Right lobe of liver (tissue), 6 donors: ENCODE data around the gene HES3. TPM values are rescaled to one million over a fixed set of nuclear protein-coding genes. Genes with fewer than 3 reads are reported as not detected.

ENCODE experiments used
- ATAC-seq, 4 donors: fragments of 200-7000 bp; cut with Tn5 transposase; one replicate each; pipeline ENCODE4 v1.9.1; 2020; ENCODE audit warnings: mild to moderate bottlenecking in 4 of 4, moderate library complexity in 4 of 4
- DNase-seq, 3 donors: peaks; one replicate each; pipeline ENCODE4 v3.0.0-alpha.2; 2020
- H3K27ac ChIP-seq, 3 donors: fragments of 200-600 bp; one replicate each; pipeline ENCODE4 v1.8.0; 2022
- H3K27me3 ChIP-seq, 2 donors: fragments of 200-600 bp; one replicate each; pipeline ENCODE4 v1.8.0; 2022
- H3K36me3 ChIP-seq, 4 donors: fragments of 200-600 bp; sonication (generic) in 1 of 4; one replicate each; pipeline versions ENCODE4 v1.5.1 to v1.8.0; 2017 to 2022; ENCODE audit warnings: control low read depth in 1 of 4
- H3K4me1 ChIP-seq, 4 donors: fragments of 200-600 bp; sonication (generic) in 1 of 4; one replicate each; pipeline versions ENCODE4 v1.5.1 to v1.8.0; 2017 to 2022; ENCODE audit warnings: control low read depth in 1 of 4
- H3K4me3 ChIP-seq, 3 donors: fragments of 200-600 bp; one replicate each; pipeline ENCODE4 v1.8.0; 2022
- H3K9me3 ChIP-seq, 4 donors: fragments of 200-600 bp; sonication (generic) in 1 of 4; one replicate each; pipeline versions ENCODE4 v1.5.1 to v1.8.0; 2017 to 2022; ENCODE audit warnings: control low read depth in 1 of 4
- CTCF ChIP-seq, 4 donors: fragments of 200-600 bp in 3 of 4; fragments of 450-650 bp in 1 of 4; IDR thresholded peaks; one replicate each; pipeline versions ENCODE4 v1.5.1 to v1.8.0; 2016 to 2022; ENCODE audit warnings: antibody characterized with exemption in 4 of 4, mild to moderate bottlenecking in 2 of 4
- POLR2A ChIP-seq: fragments of 450-650 bp; IDR thresholded peaks from one replicate; pipeline ENCODE4 v1.6.1; 2017; ENCODE audit warnings: antibody characterized with exemption, mild to moderate bottlenecking
- WGBS: methylation state at CpG from one replicate; pipeline ENCODE4 v1.1.6; 2018; ENCODE audit warnings: low coverage, low lambda C conversion rate; ENCODE audit not compliant: insufficient coverage; ENCODE audit errors: missing lambda C conversion rate; 5-methylcytosine and 5-hydroxymethylcytosine counted together
- intact Hi-C, 2 donors: fragments of 100-400 bp; cut with DNase I; formaldehyde crosslinking; loops; one replicate each; pipeline versions ENCODE4 v1.11.2 to v1.14.1; 2022
- total RNA-seq, 6 experiments: library from RNA; depleted of rRNA in 2 of 6; stranded (reverse); fragments of >200 nt in 2 of 6; fragmentation: NEBNext Ultra II Directional in 3 of 6; extraction: Animal tissue kit (Norgen Biotek cat#: 25700) in 3 of 6; gene quantifications; one replicate each; pipeline versions ENCODE4 v1.1.0 to v1.2.4, GENCODE V29; 2016 to 2023
- donor health status: DM: no; HTN: yes; CAD: no.
- donor health status: DM: no; HTN: no; CAD: no.
- donor health status: DM: no; HTN: no; CAD: no.
- donor health status: DM: no; HTN: yes; CAD: no.
- donor health status: DM: no; HTN: yes; CAD: no.

HES3 gene
- total RNA-seq, 6 experiments from 2014 or later = not detected

GRCh38 chr1:6241887-6242740 is 1.9 kb upstream of the HES3 start:
- no peaks in the 10 kb centered on the region for H3K9me3 ChIP-seq
- H3K4me1 ChIP-seq = peaks cover 0 to 22% (median 0%) of the 10 kb centered on the region in 4 donors
- no peak overlapping the region for H3K4me3 ChIP-seq
- intact Hi-C loops = loop anchor here (5.0 to 10.0 kb wide), 3 partner anchors 183 to 190 kb away; partner anchors contain the start of gene ESPN (in 1 of the 2)
- no peak for TF ChIP-seq CTCF (IDR thresholded peaks at IDR 0.05)
- no peak for TF ChIP-seq POLR2A
- H3K27ac ChIP-seq = no peak overlapping the region
- H3K36me3 ChIP-seq = no peaks in the 10 kb centered on the region
- peak in 2 of 3 donors; percentile 39 to 41 for DNase-seq
- WGBS = 0% methylated on average over 1 of the region's 99 CpGs
- no peak for ATAC-seq
- peaks cover 5 to 41% of the 10 kb centered on the region in 2 donors for H3K27me3 ChIP-seq

GRCh38 chr1:6243053-6243834 is 735 bp upstream of the HES3 start:
- TF ChIP-seq CTCF (IDR thresholded peaks at IDR 0.05) (no peak), POLR2A (no peak)
- Histone ChIP-seq H3K27me3 (peaks cover 5 to 41% of the 10 kb centered on the region in 2 donors), H3K4me1 (peaks cover 0 to 22% (median 0%) of the 10 kb centered on the region in 4 donors), H3K36me3 (no peaks in the 10 kb centered on the region), H3K27ac (no peak overlapping the region), H3K9me3 (no peaks in the 10 kb centered on the region), H3K4me3 (no peak overlapping the region)
- no peak for DNase-seq
- intact Hi-C loops = loop anchor here (5.0 to 10.0 kb wide), 3 partner anchors 182 to 191 kb away; partner anchors contain the start of gene ESPN (in 1 of the 2)
- no peak for ATAC-seq
- WGBS = 16% methylated on average over 8 of the region's 20 CpGs

- no peak overlapping the region for H3K27ac ChIP-seq
- DNase-seq (peak in 2 of 3 donors; percentile 42 to 44), ATAC-seq (no peak)
- H3K36me3 ChIP-seq = no peaks in the 10 kb centered on the region
- intact Hi-C loops = loop anchor here (5.0 to 10.0 kb wide), 6 partner anchors 98 to 192 kb away; partner anchors contain the start of gene ESPN (in 1 of the 2)
- no peaks in the 10 kb centered on the region for H3K9me3 ChIP-seq
- peaks cover 5 to 41% of the 10 kb centered on the region in 2 donors for H3K27me3 ChIP-seq
- no peak overlapping the region for H3K4me3 ChIP-seq
- 6% methylated on average over 11 of the region's 24 CpGs for WGBS
- no peak for TF ChIP-seq CTCF (IDR thresholded peaks at IDR 0.05)
- peaks cover 0 to 25% (median 0%) of the 10 kb centered on the region in 4 donors for H3K4me1 ChIP-seq
Measured at GRCh38 chr1:6244401-6245049, 546 bp downstream of the HES3 start.
